ENCODE data around the gene MTHFR. TPM values are rescaled to one million over a fixed set of nuclear protein-coding genes. Genes with fewer than 3 reads are reported as not detected.

MTHFR gene
- total RNA-seq, 1 experiment from 2014 or later = 18.2 TPM

GRCh38 chr1:11826946-11827345 lies 21.2 kb upstream of the MTHFR start:
- Histone ChIP-seq H3K4ac (ENCODE audit: low read depth, low read length) (no peak overlapping the region), H2AK5ac (ENCODE audit: insufficient read length, low read length) (no peak overlapping the region), H3K56ac (ENCODE audit: insufficient read length, low read depth, low read length) (no peak overlapping the region), H3T11ph (ENCODE audit: low read length) (no peak overlapping the region), H2BK12ac (ENCODE audit: insufficient read length, low read depth, low read length) (no peak overlapping the region), H2BK15ac (ENCODE audit: low read depth, low read length) (no peak overlapping the region), H3K23ac (ENCODE audit: insufficient read length, low read depth, low read length) (no peak overlapping the region), H3K9ac (ENCODE audit: extremely low read depth, insufficient read length, low read length) (no peak overlapping the region), H3K79me1 (ENCODE audit: insufficient read depth, low read depth, low read length, poor library complexity, severe bottlenecking) (no peaks in the 10 kb centered on the region), H2BK20ac (ENCODE audit: low read depth, low read length, poor library complexity, severe bottlenecking) (no peak overlapping the region), H4K91ac (ENCODE audit: insufficient read length, low read depth, low read length) (no peak overlapping the region), H3K18ac (ENCODE audit: insufficient read length, low read depth, low read length) (no peak overlapping the region), H3K4me1 (ENCODE audit: insufficient read depth, low read length) (no peaks in the 10 kb centered on the region), H4K8ac (replicated peaks; ENCODE audit: insufficient read length, low read depth, low read length) (no peak overlapping the region), H3K23me2 (ENCODE audit: insufficient read length, low read depth, low read length, poor library complexity, severe bottlenecking) (no peaks in the 10 kb centered on the region), H2BK5ac (ENCODE audit: insufficient read length, low read length) (no peak overlapping the region), H3K4me2 (ENCODE audit: insufficient read depth, insufficient read length, low read length) (no peak overlapping the region), H2BK120ac (ENCODE audit: low read depth, low read length, poor library complexity, severe bottlenecking) (no peak overlapping the region), H3K27ac (ENCODE audit: insufficient read length, low read depth, low read length) (no peak overlapping the region), H2AFZ (ENCODE audit: low read length) (no peak overlapping the region), H4K5ac (ENCODE audit: insufficient read length, low read depth, low read length) (no peak overlapping the region), H3K14ac (ENCODE audit: insufficient read depth, low read length) (no peak overlapping the region), H3K79me2 (ENCODE audit: insufficient read depth, low read length) (no peaks in the 10 kb centered on the region), H3K27me3 (ENCODE audit: insufficient read depth, low read length) (no peaks in the 10 kb centered on the region), H3K9me3 (ENCODE audit: control insufficient read depth, low read depth, low read length) (no peaks in the 10 kb centered on the region), H4K20me1 (ENCODE audit: control insufficient read depth, insufficient read depth, insufficient read length) (peaks cover 2% of the 10 kb centered on the region)
- TF ChIP-seq CTCF (conservative IDR thresholded peaks at IDR 0.05) = no peak
- no peak for DNase-seq
- Mint-ChIP-seq H3K27me3 (ENCODE audit: low read depth) (no peaks in the 10 kb centered on the region), H3K36me3 (ENCODE audit: insufficient read depth in 1 of 3, low read depth in 3 of 3) (peaks cover 23 to 80% (median 41%) of the 10 kb centered on the region in 3 experiments), H3K4me3 (no peak overlapping the region), H3K27ac (no peak overlapping the region), H3K4me1 (no peaks in the 10 kb centered on the region), H3K9me3 (no peaks in the 10 kb centered on the region)
- WGBS (ENCODE audit: extremely low coverage, insufficient read length, low lambda C conversion rate) = no CpG with 5 or more reads among the region's 9 CpGs
